Esophagus muscularis mucosa (tissue), 4 donors: ENCODE measurements around the gene PTPN23. TPM values are rescaled to one million over a fixed set of nuclear protein-coding genes. Genes with fewer than 3 reads are reported as not detected.

ENCODE experiments used
- DNase-seq: peaks from one replicate; pipeline ENCODE4 v3.0.0-alpha.2; 2017; ENCODE audit errors: extremely low spot score
- H3K27ac ChIP-seq, 4 donors: fragments of 200-600 bp; sonication (generic); replicated peaks in 1 of 4; 1 replicate in 3 of 4; 2 replicates in 1 of 4; pipeline ENCODE4 v1.5.1; 2016 to 2019; ENCODE audit warnings: mild to moderate bottlenecking in 1 of 4
- H3K27me3 ChIP-seq, 4 donors: fragments of 200-600 bp; sonication (generic); one replicate each; pipeline versions ENCODE4 v1.5.1 to v1.6.0; 2016 to 2019
- H3K36me3 ChIP-seq, 4 donors: fragments of 200-600 bp; sonication (generic); one replicate each; pipeline ENCODE4 v1.5.1; 2016 to 2019
- H3K4me1 ChIP-seq, 4 donors: fragments of 200-600 bp; sonication (generic); one replicate each; pipeline ENCODE4 v1.5.1; 2016 to 2019
- H3K4me3 ChIP-seq, 4 donors: fragments of 200-600 bp; sonication (generic); 1 replicate in 2 of 4; 2 replicates in 2 of 4; pipeline ENCODE4 v1.5.1; 2016 to 2019; ENCODE audit warnings: mild to moderate bottlenecking in 4 of 4, moderate library complexity in 1 of 4
- H3K9me3 ChIP-seq, 4 donors: fragments of 200-600 bp; sonication (generic); 1 replicate in 3 of 4; 2 replicates in 1 of 4; pipeline ENCODE4 v1.5.1; 2016 to 2019
- CTCF ChIP-seq, 3 experiments: fragments of 200-600 bp in 2 of 3; fragments of 450-650 bp in 1 of 3; sonication (generic) in 2 of 3; IDR thresholded peaks; one replicate each; pipeline ENCODE4 v1.5.1; 2017 to 2019; ENCODE audit warnings: antibody characterized with exemption in 3 of 3, mild to moderate bottlenecking in 2 of 3, moderate library complexity in 1 of 3
- EP300 ChIP-seq: sonication (generic); formaldehyde crosslinking; IDR thresholded peaks from one replicate; pipeline ENCODE4 v1.6.1; 2017; ENCODE audit warnings: antibody characterized with exemption
- POLR2A ChIP-seq: fragments of 450-650 bp; IDR thresholded peaks from one replicate; pipeline ENCODE4 v1.6.1; 2017; ENCODE audit warnings: antibody characterized with exemption, moderate library complexity, mild to moderate bottlenecking, low read depth
- POLR2AphosphoS5 ChIP-seq, 2 donors: sonication (generic); formaldehyde crosslinking; IDR thresholded peaks; one replicate each; pipeline ENCODE4 v1.6.1; 2017; ENCODE audit warnings: antibody characterized with exemption in 2 of 2
- WGBS: methylation state at CpG from one replicate; pipeline ENCODE4 v1.1.5; 2018; 5-methylcytosine and 5-hydroxymethylcytosine counted together
- intact Hi-C: fragments of 100-400 bp; cut with DNase I; formaldehyde crosslinking; loops from one replicate; pipeline ENCODE4 v1.15.1; 2023
- total RNA-seq, 4 donors: library from RNA; depleted of rRNA; stranded (reverse); fragments of >200 nt; gene quantifications; one replicate each; pipeline versions ENCODE4 v1.1.0 to v1.2.1, GENCODE V29; 2016

Gene PTPN23
- total RNA-seq, 4 donors from 2014 or later: 16.9 to 156 (median 26.3) TPM

- no peak overlapping the region for H3K27ac ChIP-seq
- DNase-seq: no peak
- H3K4me3 ChIP-seq: no peak overlapping the region
- no peaks in the 10 kb centered on the region for H3K9me3 ChIP-seq
- intact Hi-C loops: no loop called here
- H3K4me1 ChIP-seq: peaks cover 21 to 60% (median 38%) of the 10 kb centered on the region in 4 donors
- 87% methylated on average over 4 of the region's 4 CpGs for WGBS
- H3K27me3 ChIP-seq: no peaks in the 10 kb centered on the region
- H3K36me3 ChIP-seq: peaks cover 0 to 22% (median 15%) of the 10 kb centered on the region in 4 donors
- TF ChIP-seq CTCF (IDR thresholded peaks at IDR 0.05) (no peak), POLR2AphosphoS5 (IDR thresholded peaks at IDR 0.05) (no peak), POLR2A (no peak)
Measured at GRCh38 chr3:47385007-47385406, 4.2 kb downstream of the PTPN23 start.

GRCh38 chr3:47385796-47386195 is 5.0 kb downstream of the PTPN23 start:
- WGBS: 62% methylated on average over 2 of the region's 2 CpGs
- intact Hi-C loops: no loop called here
- no peak overlapping the region for H3K27ac ChIP-seq

GRCh38 chr3:47392933-47393332 is 12.1 kb downstream of the PTPN23 start:
- intact Hi-C loops: no loop called here
- WGBS: 88% methylated on average over 3 of the region's 3 CpGs
- H3K9me3 ChIP-seq: no peaks in the 10 kb centered on the region
- TF ChIP-seq POLR2AphosphoS5 (IDR thresholded peaks at IDR 0.05) (no peak), CTCF (IDR thresholded peaks at IDR 0.05) (no peak), POLR2A (no peak), EP300 (no peak)
- peaks cover 0 to 32% (median 18%) of the 10 kb centered on the region in 4 donors for H3K36me3 ChIP-seq
- H3K27ac ChIP-seq: no peak overlapping the region
- H3K4me1 ChIP-seq: peaks cover 23 to 51% (median 30%) of the 10 kb centered on the region in 4 donors
- no peak for DNase-seq
- H3K4me3 ChIP-seq: no peak overlapping the region
- no peaks in the 10 kb centered on the region for H3K27me3 ChIP-seq

More at GRCh38 chr3:47385796-47386195, 5.0 kb downstream of the PTPN23 start:
- Histone ChIP-seq H3K4me3 (no peak overlapping the region), H3K36me3 (peaks cover 0 to 22% (median 15%) of the 10 kb centered on the region in 4 donors), H3K4me1 (peaks cover 21 to 57% (median 36%) of the 10 kb centered on the region in 4 donors), H3K27me3 (no peaks in the 10 kb centered on the region), H3K9me3 (no peaks in the 10 kb centered on the region)
- DNase-seq: no peak
- no peak for TF ChIP-seq CTCF (IDR thresholded peaks at IDR 0.05)
- TF ChIP-seq POLR2AphosphoS5 (IDR thresholded peaks at IDR 0.05): no peak
- TF ChIP-seq EP300: no peak
- no peak for TF ChIP-seq POLR2A

- 52% methylated on average over 8 of the region's 8 CpGs for WGBS
- intact Hi-C loops: no loop called here
- no peak for DNase-seq
- no peaks in the 10 kb centered on the region for H3K9me3 ChIP-seq
- TF ChIP-seq POLR2A (no peak), EP300 (no peak), CTCF (IDR thresholded peaks at IDR 0.05) (no peak), POLR2AphosphoS5 (IDR thresholded peaks at IDR 0.05) (no peak)
- H3K36me3 ChIP-seq: peaks cover 0 to 29% (median 20%) of the 10 kb centered on the region in 4 donors
- H3K27ac ChIP-seq: peak overlapping the region in 1 of 4 donors; percentile 18
- H3K27me3 ChIP-seq: no peaks in the 10 kb centered on the region
- H3K4me3 ChIP-seq: no peak overlapping the region
- H3K4me1 ChIP-seq: peaks cover 23 to 60% (median 44%) of the 10 kb centered on the region in 4 donors
Measured at GRCh38 chr3:47394140-47394870, 13.5 kb downstream of the PTPN23 start.
